GF-D8 (cell line): Measurements from ENCODE around the gene FSCN2.

Source experiments
- DNase-seq: peaks from one replicate; lab custom pipeline; 2025; lab: John Stamatoyannopoulos, UW

FSCN2 gene

GRCh38 chr17:81539961-81540675 lies 11.9 kb downstream of the FSCN2 start:
- no peak for DNase-seq

GRCh38 chr17:81540676-81541027 lies 12.5 kb downstream of the FSCN2 start:
- no peak for DNase-seq

GRCh38 chr17:81541123-81541522 lies 12.9 kb downstream of the FSCN2 start:
- DNase-seq = no peak

DNA sequence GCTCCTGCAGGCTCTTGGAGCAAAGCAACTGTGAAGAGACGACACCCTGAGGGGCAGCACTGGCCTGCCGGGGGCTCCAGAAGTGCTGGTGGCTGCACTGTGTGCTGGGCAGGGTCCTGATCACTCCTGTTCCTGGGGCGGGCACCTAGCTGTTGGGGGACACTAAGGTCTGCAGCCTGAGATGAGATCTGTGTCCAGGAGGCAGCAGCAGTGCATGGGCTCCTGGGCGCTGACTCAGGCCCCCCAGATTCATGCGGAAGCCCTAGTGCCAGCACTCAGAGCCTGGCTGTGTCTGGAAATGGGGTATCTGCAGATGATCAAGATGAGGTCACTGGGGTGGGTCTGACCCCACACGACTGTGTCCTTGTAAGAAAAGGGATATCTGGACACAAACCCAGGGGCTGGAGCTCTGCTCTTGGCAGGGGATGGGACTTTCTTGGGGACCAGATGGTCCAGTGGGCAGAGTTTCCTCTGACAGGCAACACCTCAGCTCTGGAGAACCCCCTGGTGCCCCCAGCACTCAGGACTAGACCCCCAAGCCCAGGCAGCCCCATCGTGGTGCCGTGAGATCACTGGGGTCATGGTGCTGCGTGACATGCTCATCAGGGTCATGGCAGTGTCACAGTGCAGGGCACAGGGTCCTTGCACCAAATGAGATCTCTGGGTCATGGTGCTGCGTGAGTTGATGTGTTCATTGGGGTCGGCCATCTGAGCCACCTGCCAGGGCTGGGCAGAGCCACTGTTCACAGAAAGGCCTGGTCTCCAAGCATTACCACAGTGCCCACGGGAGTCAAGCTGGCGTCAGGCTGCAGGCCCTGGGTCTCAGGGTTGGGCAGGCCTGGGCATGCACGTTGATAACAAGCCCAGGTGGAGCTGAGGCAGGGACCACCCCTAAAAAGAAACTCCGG lies 14.5 kb downstream of the FSCN2 start:
- no peak for DNase-seq

DNA sequence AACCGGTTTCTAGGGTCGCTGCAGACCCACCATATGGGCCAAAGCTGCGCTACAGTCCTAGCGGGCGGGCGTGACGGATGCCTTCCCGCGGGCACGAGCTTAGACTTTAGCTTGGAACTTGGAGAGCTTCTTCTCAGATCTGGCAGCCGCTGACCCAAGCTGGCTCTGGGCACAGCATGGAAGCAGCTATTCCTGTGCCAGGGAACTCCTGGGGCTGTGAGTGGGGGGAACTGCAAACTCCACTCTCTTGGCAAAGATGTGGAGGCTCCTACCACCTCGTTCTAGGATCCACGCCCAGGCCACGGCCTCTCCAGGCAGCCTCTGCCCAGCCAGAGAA lies 15.1 kb downstream of the FSCN2 start:
- no peak for DNase-seq

DNA sequence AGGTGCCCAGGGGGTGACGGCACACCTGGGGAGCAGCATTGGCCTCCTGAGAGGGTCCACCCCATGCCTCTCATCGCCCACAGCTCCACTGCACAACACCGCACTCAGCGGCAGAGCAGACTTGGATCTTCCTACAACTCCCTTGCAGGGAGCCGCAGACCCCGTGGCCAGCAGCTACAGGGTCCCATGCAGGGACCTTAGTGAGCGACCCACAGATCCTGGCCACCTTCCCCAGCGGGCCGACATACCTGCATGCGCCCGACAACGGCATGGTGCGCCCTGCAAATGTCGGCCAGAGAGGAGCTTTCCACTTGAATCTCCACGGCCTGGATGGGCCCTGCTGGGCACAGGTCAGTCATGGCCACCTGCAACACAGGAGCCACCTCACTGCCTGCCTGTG lies 15.6 kb downstream of the FSCN2 start:
- DNase-seq = no peak

- DNase-seq = no peak
Observed at GRCh38 chr17:81544281-81544974, 16.3 kb downstream of the FSCN2 start.

DNA sequence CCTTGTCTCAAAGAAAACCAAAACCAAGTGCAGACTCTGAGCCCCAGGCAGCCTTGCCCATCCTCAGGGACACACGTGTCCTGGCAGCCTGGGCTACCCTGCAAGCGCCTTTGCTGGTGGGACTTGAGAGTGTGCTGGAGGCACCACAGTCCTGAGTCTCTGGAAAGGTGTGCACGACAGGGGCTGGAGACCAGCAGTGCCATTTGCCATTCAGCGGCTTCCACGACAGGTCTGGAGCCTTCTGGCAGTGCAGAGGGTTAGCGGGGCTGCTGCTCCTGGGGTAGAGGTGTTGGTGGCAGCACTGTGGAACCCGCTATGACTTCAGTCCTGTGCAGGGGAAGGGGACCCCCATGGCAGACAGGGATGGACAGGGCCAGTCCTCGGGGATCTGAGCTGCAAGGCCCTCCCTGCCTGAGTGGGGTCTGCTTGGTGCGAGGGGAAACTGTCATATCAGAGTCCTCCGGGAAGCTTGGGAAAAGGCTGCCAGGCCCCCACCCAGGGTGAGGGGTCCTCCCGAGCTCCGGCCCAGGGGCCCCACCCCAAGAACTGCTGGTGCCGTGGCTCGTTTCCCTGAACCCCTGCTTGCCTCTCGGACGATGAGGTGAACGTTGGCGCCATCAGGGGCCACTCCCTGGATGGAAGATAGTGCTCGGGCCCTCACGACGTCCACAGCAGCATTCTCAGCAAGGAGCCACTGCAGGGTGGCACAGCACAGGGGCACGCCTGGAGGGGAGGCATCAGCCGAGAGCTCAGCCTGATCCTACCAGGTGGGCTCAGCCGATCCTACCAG lies 17.2 kb downstream of the FSCN2 start:
- DNase-seq = no peak

- no peak for DNase-seq
Observed at GRCh38 chr17:81546906-81547613, 18.9 kb downstream of the FSCN2 start.

DNA sequence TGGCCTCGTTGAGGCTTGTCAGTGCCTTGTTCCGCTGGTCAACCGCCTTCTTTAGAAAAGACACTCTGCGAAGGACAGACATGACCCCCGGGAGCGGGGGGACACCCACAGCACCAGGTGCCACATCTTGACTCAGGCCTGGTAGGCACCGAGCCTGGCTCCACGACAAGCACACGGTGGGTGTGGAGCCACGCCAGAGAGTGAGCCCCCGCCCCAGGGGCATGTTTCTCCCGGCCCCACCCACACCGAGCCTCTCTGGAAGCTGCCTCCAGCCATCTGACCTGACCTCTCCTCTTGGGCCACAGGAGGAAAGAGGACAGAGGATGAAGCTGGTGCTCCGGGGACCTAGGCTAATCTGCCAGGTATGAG lies 19.4 kb downstream of the FSCN2 start:
- DNase-seq = no peak

GRCh38 chr17:81549031-81549557 lies 20.9 kb downstream of the FSCN2 start:
- DNase-seq = no peak

DNA sequence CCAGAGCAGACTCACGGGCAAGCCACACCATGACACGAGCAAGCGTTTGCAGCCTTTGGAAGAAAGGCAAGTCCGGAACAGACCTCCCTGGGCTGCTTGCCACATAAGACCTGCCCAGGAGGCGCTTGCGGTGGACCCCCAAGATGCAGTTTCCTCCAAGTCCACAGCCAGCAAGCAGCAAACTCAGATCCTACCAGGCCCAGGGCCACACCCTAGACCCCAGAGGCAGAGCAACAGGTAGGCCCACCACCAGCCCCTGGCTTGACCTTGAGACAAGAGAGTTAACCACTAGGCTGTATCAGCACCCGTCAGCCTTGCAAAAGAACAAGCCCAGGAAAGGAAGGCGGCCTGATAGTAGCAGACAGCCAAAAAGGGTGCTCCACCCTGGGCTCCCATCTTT lies 21.6 kb downstream of the FSCN2 start:
- no peak for DNase-seq

GRCh38 chr17:81550285-81550684 lies 22.1 kb downstream of the FSCN2 start:
- DNase-seq = no peak

DNA sequence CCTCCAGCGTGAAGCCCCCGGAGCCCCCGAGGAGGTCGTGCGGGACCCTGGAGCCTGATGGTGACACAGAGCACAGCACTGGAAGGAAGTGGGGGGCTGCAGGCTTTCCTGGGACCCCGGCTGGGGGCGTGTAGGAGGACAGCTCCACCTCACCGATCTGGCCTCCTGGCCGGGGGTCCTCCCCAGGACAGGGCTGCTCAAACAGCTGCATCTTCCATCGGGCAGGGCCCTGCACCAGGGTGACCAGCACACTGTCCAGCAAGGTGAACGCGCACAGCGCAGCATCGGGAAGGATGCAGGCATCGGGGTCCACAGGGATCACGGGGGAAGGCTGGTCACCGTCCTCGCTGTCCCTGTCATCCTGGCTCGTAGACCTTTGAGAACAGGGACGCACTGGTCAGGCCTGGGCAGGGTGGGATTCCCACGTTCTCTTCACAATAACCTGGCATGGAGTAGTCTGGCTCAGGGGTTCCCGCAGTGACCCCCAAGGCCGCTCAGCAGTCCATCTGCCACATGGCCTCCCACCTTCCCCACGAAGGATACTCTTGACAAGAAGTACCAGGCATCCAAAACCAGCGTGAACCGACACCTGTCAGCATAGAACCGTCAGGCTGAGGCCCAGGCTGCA lies 22.8 kb downstream of the FSCN2 start:
- no peak for DNase-seq

DNA sequence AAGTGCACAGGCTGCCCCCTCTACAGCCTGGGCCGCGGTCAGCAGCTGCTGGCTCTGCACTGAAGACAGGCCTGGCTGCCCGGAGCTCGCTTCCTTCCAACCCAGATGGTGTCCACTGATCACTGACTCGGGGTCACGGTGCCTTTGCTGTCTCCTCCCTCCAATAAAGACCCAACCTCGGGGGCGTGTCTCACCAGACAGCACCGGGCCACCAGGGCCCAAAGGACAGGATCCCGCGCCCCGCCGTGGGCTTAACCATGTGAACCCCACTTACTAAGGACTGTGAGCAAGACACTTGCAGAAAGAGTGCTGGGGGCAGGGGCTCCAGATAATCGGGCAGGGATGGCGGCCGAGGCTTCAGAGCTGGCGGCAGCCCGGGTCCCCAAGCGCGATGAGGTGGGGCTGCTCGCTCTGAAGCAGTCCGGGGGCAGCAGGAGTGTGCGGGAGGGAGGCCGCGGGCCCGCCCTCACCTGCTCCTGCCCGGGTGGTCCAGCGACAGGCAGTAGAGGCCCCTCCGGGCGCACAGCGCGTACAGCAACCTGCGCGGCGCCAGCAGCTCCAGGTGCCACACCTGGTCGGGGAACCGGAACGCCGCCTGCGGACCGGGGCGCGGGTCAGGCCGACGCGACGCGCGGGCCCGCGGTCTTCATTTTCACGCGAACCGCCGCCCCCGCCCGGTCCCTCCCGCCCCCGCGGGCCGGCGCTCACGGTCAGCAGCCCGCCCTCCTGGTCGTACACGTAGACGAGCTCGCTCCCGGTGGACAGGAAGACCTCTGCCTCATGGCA lies 23.5 kb downstream of the FSCN2 start:
- no peak for DNase-seq

DNA sequence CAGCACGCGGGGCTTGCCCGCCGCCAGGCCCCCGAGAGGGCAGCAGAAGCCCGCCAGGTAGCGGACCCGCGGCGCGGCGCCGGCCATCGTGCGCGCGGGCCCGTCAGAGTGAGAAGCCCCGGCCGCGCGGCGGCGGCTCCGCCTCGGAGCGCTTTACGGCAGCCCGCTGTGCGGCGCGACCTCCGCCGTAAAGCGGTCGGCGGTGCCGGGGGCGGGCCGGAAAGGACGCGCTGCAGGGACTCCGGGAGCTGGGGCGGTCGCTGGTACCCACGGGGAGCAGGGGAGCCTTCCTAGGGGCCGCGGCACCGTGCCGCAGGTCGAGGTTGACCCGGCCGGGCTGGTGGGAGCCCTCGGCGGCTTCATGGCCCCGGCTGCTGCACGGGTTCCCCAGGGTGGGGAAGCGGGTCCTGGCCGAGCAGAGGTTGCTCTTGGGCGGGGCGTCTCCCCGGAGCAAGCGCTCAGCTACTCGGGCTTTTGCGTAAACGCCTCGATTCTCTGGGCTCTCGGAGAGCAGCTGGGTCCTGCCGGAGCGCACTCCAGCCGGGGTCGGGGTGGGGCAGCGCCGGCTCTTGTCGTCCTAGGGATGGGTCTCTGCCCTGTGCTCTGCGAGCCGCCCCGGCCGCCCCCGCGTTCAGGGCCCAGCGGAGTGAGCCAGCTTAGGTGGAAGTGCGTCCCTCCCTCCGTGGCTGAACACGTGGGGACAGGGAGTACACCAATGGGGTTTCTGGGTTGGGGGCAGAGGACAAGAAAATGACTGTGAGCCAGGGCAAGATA lies 24.3 kb downstream of the FSCN2 start, which contains the start of gene FAAP100:
TSS of gene FAAP100 (minus strand) at position 110 of the 774 bp plus-strand sequence. CDS start at position 87, 23 bp downstream.
- peak; percentile 18 for DNase-seq

- DNase-seq = peak; percentile 84
Observed at GRCh38 chr17:81553018-81553615, 24.9 kb downstream of the FSCN2 start.

GRCh38 chr17:81553616-81554181 lies 25.5 kb downstream of the FSCN2 start:
- DNase-seq = peak; percentile 39
